Ovary (tissue), 3 donors: ENCODE results near the gene TAC4.

Experiments used
- POLR2A ChIP-seq: fragments of 450-650 bp; IDR thresholded peaks from one replicate; pipeline ENCODE4 v1.6.1; 2017; ENCODE audit warnings: antibody characterized with exemption, mild to moderate bottlenecking, moderate library complexity
- TF ChIP-seq, protein P1 (sequence below), 3 donors: fragments of 450-650 bp in 2 of 3; fragments of 200-600 bp in 1 of 3; IDR thresholded peaks; one replicate each; pipeline versions ENCODE4 v1.5.1 to v1.8.0; 2016 to 2022; ENCODE audit warnings: antibody characterized with exemption in 3 of 3, mild to moderate bottlenecking in 1 of 3
- donor health status: DM: no; HTN: no; CAD: no.

DNA sequence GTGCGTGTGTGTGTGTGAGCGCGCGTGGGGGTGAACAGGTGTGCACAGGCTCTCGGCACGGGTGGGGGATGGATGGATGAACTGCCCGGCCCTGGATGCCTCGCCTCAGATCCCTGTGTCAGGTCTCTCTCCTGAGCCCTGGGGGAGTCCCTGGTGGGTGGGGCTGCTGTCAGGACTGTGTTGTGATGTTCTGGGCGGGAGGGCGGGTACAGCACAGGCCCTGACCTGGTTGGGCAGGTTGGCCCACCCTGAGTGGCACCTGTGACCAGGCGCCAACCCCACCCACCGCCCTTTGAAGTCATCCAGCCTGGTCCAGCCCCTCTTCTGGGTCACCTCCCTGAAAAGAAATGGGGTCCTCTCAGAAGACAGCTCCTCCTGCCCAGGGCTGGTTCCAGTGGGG, 41.6 kb upstream of the TAC4 start:
- no peak for TF ChIP-seq POLR2A
- TF ChIP-seq, protein P1, sequence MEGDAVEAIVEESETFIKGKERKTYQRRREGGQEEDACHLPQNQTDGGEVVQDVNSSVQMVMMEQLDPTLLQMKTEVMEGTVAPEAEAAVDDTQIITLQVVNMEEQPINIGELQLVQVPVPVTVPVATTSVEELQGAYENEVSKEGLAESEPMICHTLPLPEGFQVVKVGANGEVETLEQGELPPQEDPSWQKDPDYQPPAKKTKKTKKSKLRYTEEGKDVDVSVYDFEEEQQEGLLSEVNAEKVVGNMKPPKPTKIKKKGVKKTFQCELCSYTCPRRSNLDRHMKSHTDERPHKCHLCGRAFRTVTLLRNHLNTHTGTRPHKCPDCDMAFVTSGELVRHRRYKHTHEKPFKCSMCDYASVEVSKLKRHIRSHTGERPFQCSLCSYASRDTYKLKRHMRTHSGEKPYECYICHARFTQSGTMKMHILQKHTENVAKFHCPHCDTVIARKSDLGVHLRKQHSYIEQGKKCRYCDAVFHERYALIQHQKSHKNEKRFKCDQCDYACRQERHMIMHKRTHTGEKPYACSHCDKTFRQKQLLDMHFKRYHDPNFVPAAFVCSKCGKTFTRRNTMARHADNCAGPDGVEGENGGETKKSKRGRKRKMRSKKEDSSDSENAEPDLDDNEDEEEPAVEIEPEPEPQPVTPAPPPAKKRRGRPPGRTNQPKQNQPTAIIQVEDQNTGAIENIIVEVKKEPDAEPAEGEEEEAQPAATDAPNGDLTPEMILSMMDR (IDR thresholded peaks at IDR 0.05), result no peak
